Activated CD8-positive, alpha-beta T cell treated with anti-CD3 and anti-CD28 coated beads for 36 hours (primary cell): ENCODE data around the gene RNF144A. TPM values are rescaled to one million over a fixed set of nuclear protein-coding genes. Genes with fewer than 3 reads are reported as not detected.

Source experiments
- ATAC-seq: fragments of 200-7000 bp; cut with Tn5 transposase; one replicate; pipeline ENCODE4 v1.10.0; 2021; ENCODE audit warnings: mild to moderate bottlenecking, moderate library complexity
- CTCF ChIA-PET: fragments of 350-600 bp; sonication (Branson Sonifier 250); formaldehyde crosslinking; loops from one replicate; lab custom pipeline; 2021; ENCODE audit warnings: antibody characterized with exemption; lab: Charles Lee
- POLR2A ChIA-PET: fragments of 350-600 bp; sonication (Branson Sonifier 250); formaldehyde crosslinking; loops from one replicate; lab custom pipeline; 2021; ENCODE audit warnings: antibody characterized with exemption; lab: Charles Lee
- DNase-seq: peaks from one replicate; pipeline ENCODE4 v3.0.0-alpha.2; 2020
- H3K27ac Mint-ChIP-seq: one replicate; pipeline ENCODE4 v1.8.0; 2021; ENCODE audit warnings: mild to moderate bottlenecking, mixed read lengths
- H3K27me3 Mint-ChIP-seq: one replicate; pipeline ENCODE4 v1.8.0; 2021; ENCODE audit warnings: mixed read lengths
- H3K36me3 Mint-ChIP-seq: one replicate; pipeline ENCODE4 v1.8.0; 2021; ENCODE audit warnings: low read depth, mixed read lengths
- H3K4me1 Mint-ChIP-seq: one replicate; pipeline ENCODE4 v1.8.0; 2021; ENCODE audit warnings: low read depth, mixed read lengths
- H3K4me3 Mint-ChIP-seq: one replicate; pipeline ENCODE4 v1.8.0; 2021; ENCODE audit warnings: mild to moderate bottlenecking, moderate library complexity, mixed read lengths
- H3K9me3 Mint-ChIP-seq: one replicate; pipeline ENCODE4 v1.8.0; 2021; ENCODE audit warnings: mixed read lengths
- CTCF ChIP-seq: fragments of 200-600 bp; IDR thresholded peaks from one replicate; pipeline ENCODE4 v1.8.0; 2022; ENCODE audit warnings: antibody characterized with exemption, mild to moderate bottlenecking
- intact Hi-C: fragments of 100-400 bp; cut with micrococcal nuclease; formaldehyde crosslinking; loops from one replicate; pipeline ENCODE4 v1.10.0; 2022
- total RNA-seq, 2 experiments: library from RNA; stranded (reverse); gene quantifications; one replicate each; pipeline ENCODE4 v1.2.3, GENCODE V29; 2021

Gene RNF144A
- total RNA-seq, 2 experiments from 2014 or later: 32.6 to 36.5 TPM

GRCh38 chr2:7009207-7009911 lies 92.1 kb downstream of the RNF144A start:
- Mint-ChIP-seq H3K4me3 (no peak overlapping the region), H3K27ac (no peak overlapping the region), H3K9me3 (no peaks in the 10 kb centered on the region), H3K4me1 (peaks cover 15% of the 10 kb centered on the region), H3K27me3 (no peaks in the 10 kb centered on the region), H3K36me3 (peaks cover 2% of the 10 kb centered on the region)
- ATAC-seq (no peak), DNase-seq (no peak)
- no peak for TF ChIP-seq CTCF
- POLR2A ChIA-PET: no interaction called here
- intact Hi-C loops: no loop called here
- CTCF ChIA-PET: no interaction called here

- no peak for TF ChIP-seq CTCF
- H3K27me3 Mint-ChIP-seq: no peaks in the 10 kb centered on the region
- CTCF ChIA-PET: interaction anchor here (1.6 kb wide), 1 partner anchor 34 kb away, joined by 6 read pairs; no protein-coding TSS in a partner anchor
- H3K9me3 Mint-ChIP-seq: no peaks in the 10 kb centered on the region
- POLR2A ChIA-PET: no interaction called here
- peaks cover 17% of the 10 kb centered on the region for H3K4me1 Mint-ChIP-seq
- no peak for ATAC-seq
- intact Hi-C loops: no loop called here
- H3K4me3 Mint-ChIP-seq: no peak overlapping the region
- no peak overlapping the region for H3K27ac Mint-ChIP-seq
- DNase-seq: no peak
- H3K36me3 Mint-ChIP-seq: peaks cover 7% of the 10 kb centered on the region
Observed at GRCh38 chr2:7010391-7011054, 93.3 kb downstream of the RNF144A start.

GRCh38 chr2:7011356-7012083 lies 94.3 kb downstream of the RNF144A start:
- H3K4me1 Mint-ChIP-seq: peaks cover 17% of the 10 kb centered on the region
- DNase-seq (no peak), ATAC-seq (no peak)
- H3K36me3 Mint-ChIP-seq: peaks cover 9% of the 10 kb centered on the region
- H3K27me3 Mint-ChIP-seq: no peaks in the 10 kb centered on the region
- ChIA-PET CTCF (interaction anchor here (1.1 to 1.6 kb wide), 3 partner anchors 11 to 115 kb away, joined by 3 to 6 read pairs (median 4); no protein-coding TSS in a partner anchor), POLR2A (interaction anchor here (0.6 to 1.3 kb wide), 2 partner anchors 54 to 96 kb away, joined by 3 read pairs; no protein-coding TSS in a partner anchor)
- no peak for TF ChIP-seq CTCF
- H3K27ac Mint-ChIP-seq: no peak overlapping the region
- no peaks in the 10 kb centered on the region for H3K9me3 Mint-ChIP-seq
- no peak overlapping the region for H3K4me3 Mint-ChIP-seq
- intact Hi-C loops: no loop called here

GRCh38 chr2:7012141-7012764 lies 95.0 kb downstream of the RNF144A start:
- Mint-ChIP-seq H3K27me3 (no peaks in the 10 kb centered on the region), H3K4me3 (no peak overlapping the region), H3K36me3 (peaks cover 9% of the 10 kb centered on the region), H3K9me3 (no peaks in the 10 kb centered on the region), H3K4me1 (peaks cover 17% of the 10 kb centered on the region), H3K27ac (no peak overlapping the region)
- CTCF ChIA-PET: interaction anchor here (1.1 to 2.5 kb wide), 5 partner anchors 10 to 185 kb away, joined by 3 to 8 read pairs (median 4); no protein-coding TSS in a partner anchor
- POLR2A ChIA-PET: interaction anchor here (0.6 to 1.3 kb wide), 2 partner anchors 53 to 97 kb away, joined by 3 read pairs; no protein-coding TSS in a partner anchor
- ATAC-seq (no peak), DNase-seq (no peak)
- no peak for TF ChIP-seq CTCF
- intact Hi-C loops: no loop called here
